Smooth muscle cell (in vitro differentiated cells): ENCODE data around the gene GET4. TPM values are rescaled to one million over a fixed set of nuclear protein-coding genes. Genes with fewer than 3 reads are reported as not detected.

Source experiments
- DNase-seq: peaks from one replicate; lab custom pipeline; 2025; ENCODE audit not compliant: unreplicated experiment; lab: John Stamatoyannopoulos, UW
- H2AFZ ChIP-seq: fragments of 200-600 bp; sonication (generic); 2 replicates; pipeline ENCODE4 v1.6.0; 2016; ENCODE audit warnings: antibody characterized with exemption, low read depth, mild to moderate bottlenecking
- H3F3A ChIP-seq: fragments of 200-600 bp; sonication (generic); 2 replicates; pipeline ENCODE4 v1.6.0; 2017; ENCODE audit warnings: antibody characterized with exemption, low read depth
- H3K27ac ChIP-seq: fragments of 200-600 bp; sonication (generic); 2 replicates; pipeline ENCODE4 v1.5.1; 2016; ENCODE audit warnings: low read depth, mild to moderate bottlenecking
- H3K27me3 ChIP-seq: fragments of 200-600 bp; sonication (generic); 2 replicates; pipeline ENCODE4 v1.6.1; 2016; ENCODE audit warnings: low read depth, mild to moderate bottlenecking
- H3K36me3 ChIP-seq: fragments of 200-600 bp; sonication (generic); 2 replicates; pipeline ENCODE4 v1.5.1; 2016; ENCODE audit warnings: low read depth
- H3K4me1 ChIP-seq: fragments of 200-600 bp; sonication (generic); 2 replicates; pipeline ENCODE4 v1.5.1; 2016; ENCODE audit warnings: low read depth
- H3K4me2 ChIP-seq: fragments of 200-600 bp; sonication (generic); 2 replicates; pipeline ENCODE4 v1.6.0; 2016; ENCODE audit warnings: mild to moderate bottlenecking
- H3K4me3 ChIP-seq: fragments of 200-600 bp; sonication (generic); 2 replicates; pipeline ENCODE4 v1.5.1; 2016; ENCODE audit warnings: mild to moderate bottlenecking
- H3K79me2 ChIP-seq: fragments of 200-600 bp; sonication (generic); 2 replicates; pipeline ENCODE4 v1.6.0; 2016; ENCODE audit warnings: low read depth, mild to moderate bottlenecking
- H3K9ac ChIP-seq: fragments of 200-600 bp; sonication (generic); 2 replicates; pipeline ENCODE4 v1.6.0; 2016; ENCODE audit warnings: low read depth
- H3K9me3 ChIP-seq: fragments of 200-600 bp; sonication (generic); replicated peaks from 2 replicates; pipeline ENCODE4 v1.5.1; 2016; ENCODE audit warnings: low read depth
- H4K20me1 ChIP-seq: fragments of 200-600 bp; sonication (generic); 2 replicates; pipeline ENCODE4 v1.6.0; 2016; ENCODE audit warnings: low read depth
- WGBS: methylation state at CpG from one replicate; pipeline ENCODE4 v1.1.7; 2016; ENCODE audit warnings: low lambda C conversion rate; 5-methylcytosine and 5-hydroxymethylcytosine counted together
- polyA plus RNA-seq: library from polyadenylated mRNA; unstranded; fragments of >200 nt; fragmentation: Nextera tagmentation; extraction: Ambion mirVana; gene quantifications from 2 replicates; pipeline ENCODE4 v1.2.1, GENCODE V29; 2016
- total RNA-seq: library from RNA; depleted of rRNA; stranded (reverse); fragments of >200 nt; gene quantifications from 2 replicates; pipeline ENCODE4 v1.2.3, GENCODE V29; 2014
- TF ChIP-seq, protein P1 (sequence below): fragments of 200-600 bp; sonication (generic); IDR thresholded peaks from 2 replicates; pipeline ENCODE4 v1.5.1; 2017; ENCODE audit warnings: borderline replicate concordance, mild to moderate bottlenecking, antibody characterized with exemption; ENCODE audit not compliant: insufficient read depth, poor library complexity, severe bottlenecking

GET4 gene
- total and polyA plus RNA-seq, 2 experiments from 2014 or later = 26.3 to 39.9 TPM

DNA sequence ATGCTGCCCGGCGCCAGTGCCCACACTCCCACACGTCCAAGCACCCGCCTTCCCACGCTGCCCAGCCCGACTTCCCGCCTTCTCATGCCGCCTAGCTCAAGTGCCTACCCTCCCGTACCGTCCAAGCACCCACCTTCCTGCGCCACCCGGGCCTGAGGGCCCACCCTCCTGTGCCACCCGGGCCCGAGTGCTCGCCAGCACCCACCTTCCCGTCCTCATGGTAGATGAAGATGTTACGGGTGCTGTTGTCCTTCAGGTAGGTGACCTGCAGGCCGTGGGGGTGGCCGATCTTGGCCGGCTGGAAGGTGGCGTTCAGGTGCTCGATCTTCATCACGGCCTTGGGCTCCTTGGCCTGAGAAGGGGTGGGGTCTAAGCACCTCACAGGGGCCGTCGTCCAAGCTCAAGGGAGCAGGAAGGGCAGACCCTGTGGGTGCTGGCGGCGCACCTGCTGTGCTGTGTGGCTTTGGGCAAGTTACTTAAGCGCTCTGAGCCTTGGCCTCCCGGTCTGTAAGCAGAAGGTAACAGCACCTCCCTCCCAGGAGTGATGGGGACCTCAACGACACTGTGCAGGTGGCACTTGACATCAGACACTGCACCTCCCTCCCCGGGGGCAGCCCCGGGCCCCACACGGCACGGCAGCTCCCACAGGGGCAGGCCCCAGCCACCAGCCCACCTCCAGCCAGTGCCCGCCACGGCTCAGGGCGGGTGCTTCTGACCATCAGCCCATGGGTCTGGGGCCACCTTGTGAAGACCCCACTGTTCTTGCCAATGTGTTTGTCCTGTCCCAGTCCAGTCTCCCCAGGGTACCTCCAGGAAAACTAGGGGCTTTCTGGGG, 27.8 kb downstream of the GET4 start:
- peaks cover 18% of the 10 kb centered on the region for H3K27me3 ChIP-seq
- H3K9ac ChIP-seq = no peak overlapping the region
- H3K9me3 ChIP-seq = no peaks in the 10 kb centered on the region
- no peaks in the 10 kb centered on the region for H3K4me1 ChIP-seq
- no peaks in the 10 kb centered on the region for H3K36me3 ChIP-seq
- no peak overlapping the region for H2AFZ ChIP-seq
- WGBS = 96% methylated on average over 36 of the region's 37 CpGs
- H3F3A ChIP-seq = no peaks in the 10 kb centered on the region
- no peaks in the 10 kb centered on the region for H4K20me1 ChIP-seq
- peak overlapping the region; percentile 58 for H3K4me2 ChIP-seq
- no peak for DNase-seq
- H3K27ac ChIP-seq = no peak overlapping the region
- H3K4me3 ChIP-seq = no peak overlapping the region
- TF ChIP-seq, protein P1, sequence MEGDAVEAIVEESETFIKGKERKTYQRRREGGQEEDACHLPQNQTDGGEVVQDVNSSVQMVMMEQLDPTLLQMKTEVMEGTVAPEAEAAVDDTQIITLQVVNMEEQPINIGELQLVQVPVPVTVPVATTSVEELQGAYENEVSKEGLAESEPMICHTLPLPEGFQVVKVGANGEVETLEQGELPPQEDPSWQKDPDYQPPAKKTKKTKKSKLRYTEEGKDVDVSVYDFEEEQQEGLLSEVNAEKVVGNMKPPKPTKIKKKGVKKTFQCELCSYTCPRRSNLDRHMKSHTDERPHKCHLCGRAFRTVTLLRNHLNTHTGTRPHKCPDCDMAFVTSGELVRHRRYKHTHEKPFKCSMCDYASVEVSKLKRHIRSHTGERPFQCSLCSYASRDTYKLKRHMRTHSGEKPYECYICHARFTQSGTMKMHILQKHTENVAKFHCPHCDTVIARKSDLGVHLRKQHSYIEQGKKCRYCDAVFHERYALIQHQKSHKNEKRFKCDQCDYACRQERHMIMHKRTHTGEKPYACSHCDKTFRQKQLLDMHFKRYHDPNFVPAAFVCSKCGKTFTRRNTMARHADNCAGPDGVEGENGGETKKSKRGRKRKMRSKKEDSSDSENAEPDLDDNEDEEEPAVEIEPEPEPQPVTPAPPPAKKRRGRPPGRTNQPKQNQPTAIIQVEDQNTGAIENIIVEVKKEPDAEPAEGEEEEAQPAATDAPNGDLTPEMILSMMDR = no peak
- no peaks in the 10 kb centered on the region for H3K79me2 ChIP-seq

DNA sequence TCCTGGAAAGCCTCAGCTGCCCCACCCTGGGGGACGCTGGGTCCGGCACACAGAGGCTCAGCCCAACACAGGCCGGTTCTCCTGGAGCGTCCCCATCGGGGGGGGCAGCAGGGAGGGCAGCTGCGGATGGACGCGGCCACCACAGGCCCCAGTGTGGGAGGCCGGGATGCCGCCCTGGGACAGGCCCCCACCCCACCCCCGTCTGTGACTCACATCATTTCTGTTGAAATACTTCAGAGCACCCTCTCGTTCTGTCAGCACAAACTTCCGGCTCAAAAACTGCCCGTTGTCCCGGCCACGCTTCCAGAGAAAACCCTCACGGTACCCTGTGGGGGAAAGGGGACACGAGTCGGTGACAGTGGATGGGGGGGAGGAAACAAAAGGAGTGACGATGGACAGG, 28.5 kb downstream of the GET4 start:
- no peak for DNase-seq
- Histone ChIP-seq H3K36me3 (no peaks in the 10 kb centered on the region), H3K79me2 (no peaks in the 10 kb centered on the region), H3K27me3 (peaks cover 23% of the 10 kb centered on the region), H3K4me1 (no peaks in the 10 kb centered on the region), H2AFZ (no peak overlapping the region), H4K20me1 (no peaks in the 10 kb centered on the region), H3K4me2 (peak overlapping the region; percentile 58), H3K9ac (no peak overlapping the region), H3K4me3 (no peak overlapping the region), H3K27ac (no peak overlapping the region), H3K9me3 (no peaks in the 10 kb centered on the region), H3F3A (no peaks in the 10 kb centered on the region)
- WGBS = 42% methylated on average over 15 of the region's 20 CpGs
- TF ChIP-seq, protein P1 = no peak

DNA sequence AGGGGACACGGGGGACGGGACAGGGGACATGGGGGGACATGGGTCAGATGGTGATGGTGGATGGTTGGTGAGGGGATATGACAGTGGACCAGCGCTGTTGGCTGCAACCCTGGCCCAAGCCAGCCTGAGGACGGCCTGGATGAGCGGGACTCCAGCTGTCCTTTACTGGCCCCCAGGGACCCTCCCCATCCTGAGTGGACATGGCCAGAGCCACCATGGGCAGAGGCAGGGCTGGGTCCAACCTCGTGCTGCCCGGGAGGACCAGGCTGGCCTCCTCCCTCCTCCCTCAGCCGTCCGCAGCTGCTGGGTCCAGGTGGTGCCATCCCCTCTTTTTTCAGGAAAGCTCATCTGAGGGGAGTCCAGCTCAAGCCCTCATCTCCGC, 30.4 kb downstream of the GET4 start:
- no peak for DNase-seq
- 80% methylated on average over 9 of the region's 10 CpGs for WGBS

More for the DNA sequence above, 30.4 kb downstream of the GET4 start:
- H3K9ac ChIP-seq = no peak overlapping the region
- no peaks in the 10 kb centered on the region for H3K79me2 ChIP-seq
- TF ChIP-seq, protein P1 = no peak
- no peak overlapping the region for H2AFZ ChIP-seq
- H3F3A ChIP-seq = no peaks in the 10 kb centered on the region
- no peak overlapping the region for H3K4me2 ChIP-seq
- H3K27me3 ChIP-seq = peaks cover 23% of the 10 kb centered on the region
- no peaks in the 10 kb centered on the region for H3K4me1 ChIP-seq
- no peaks in the 10 kb centered on the region for H3K9me3 ChIP-seq
- no peak overlapping the region for H3K27ac ChIP-seq
- H3K4me3 ChIP-seq = no peak overlapping the region
- no peaks in the 10 kb centered on the region for H4K20me1 ChIP-seq
- H3K36me3 ChIP-seq = no peaks in the 10 kb centered on the region
